Motor neuron (in vitro differentiated cells): ENCODE results near the gene CFI. TPM values are rescaled to one million over a fixed set of nuclear protein-coding genes. Genes with fewer than 3 reads are reported as not detected.

Source experiments
- ATAC-seq, 8 experiments: fragments of 200-7000 bp; cut with Tn5 transposase; replicated peaks in 6 of 8; 2 replicates each; pipeline ENCODE4 v1.8.0; 2021; ENCODE audit warnings: mild to moderate bottlenecking in 8 of 8, moderate library complexity in 8 of 8
- H3K27ac ChIP-seq, 2 donors: fragments of 250-450 bp; sonication (Bioruptor Pico); 2 replicates each; pipeline ENCODE4 v1.9.0; 2021; ENCODE audit warnings: antibody characterized with exemption in 2 of 2, mild to moderate bottlenecking in 2 of 2, moderate library complexity in 1 of 2
- H3K4me1 ChIP-seq, 2 donors: fragments of 250-450 bp; sonication (Bioruptor Pico); replicated peaks in 1 of 2; 2 replicates each; pipeline ENCODE4 v1.6.1; 2021; ENCODE audit warnings: antibody characterized with exemption in 2 of 2, mild to moderate bottlenecking in 2 of 2, moderate library complexity in 1 of 2
- H3K4me3 ChIP-seq, 5 donors: fragments of 250-450 bp; sonication (Bioruptor Pico); 2 replicates each; pipeline ENCODE4 v1.9.0; 2021; ENCODE audit warnings: antibody characterized with exemption in 5 of 5, mild to moderate bottlenecking in 5 of 5, moderate library complexity in 4 of 5
- WGBS, 10 experiments: fragments of 450-650 bp; shearing (Covaris generic); methylation state at CpG; one replicate each; pipeline ENCODE4 v1.0.0; 2022; 5-methylcytosine and 5-hydroxymethylcytosine counted together
- in situ Hi-C, 9 experiments: fragments of 400-800 bp; cut with MboI; loops; one replicate each; pipeline ENCODE4 v1.15.0; 2021; ENCODE audit warnings: low sequenced_read_pairs in 9 of 9, low pct_unique_long_range_greater_than_20kb in 2 of 9; ENCODE audit not compliant: unreplicated experiment in 9 of 9
- total RNA-seq, 8 experiments: library from RNA; unstranded; fragments of 300-600 nt; gene quantifications; 2 replicates each; pipeline versions ENCODE4 v1.2.3 to v1.2.4, GENCODE V29; 2022

The CFI gene
- total RNA-seq, result 100 to 1,000 TPM in 1 of 8 experiments, 10 to 100 TPM in 2, 1 to 10 TPM in 1, under 1 TPM in 3, not detected in 1; 0.14 to 242 (median 7.5) TPM

- 50 to 100% (median 85%) methylated on average over 1 to 2 of the region's 2 CpGs; no CpG with 5 or more reads in 1 of the 10 experiments for WGBS, 10 experiments
- no peak within 1 kb of the TSS for H3K27ac ChIP-seq
- ATAC-seq, result peak in 3 of 8 experiments; percentile 42 to 81 (median 79)
- in situ Hi-C loops, result loop anchor here in 4 of 9 experiments (10.0 to 25.0 kb wide), 3 partner anchors 265 to 377 kb away; partner anchors contain the start of gene SEC24B (in 2 of the 4)
- H3K4me1 ChIP-seq, result no peaks in the 10 kb centered on the region
- H3K4me3 ChIP-seq, result peak within 1 kb of the TSS in 1 of 5 donors; percentile 6
Measured at GRCh38 chr4:109801895-109802319, at the start of gene CFI. TSS of gene CFI (minus strand) at chr4:109801999. CDS start at chr4:109801971, 28 bp downstream.

GRCh38 chr4:109850601-109851000 is 48.8 kb upstream of the CFI start:
- no peak overlapping the region for H3K4me3 ChIP-seq
- in situ Hi-C loops, result no loop called here

DNA sequence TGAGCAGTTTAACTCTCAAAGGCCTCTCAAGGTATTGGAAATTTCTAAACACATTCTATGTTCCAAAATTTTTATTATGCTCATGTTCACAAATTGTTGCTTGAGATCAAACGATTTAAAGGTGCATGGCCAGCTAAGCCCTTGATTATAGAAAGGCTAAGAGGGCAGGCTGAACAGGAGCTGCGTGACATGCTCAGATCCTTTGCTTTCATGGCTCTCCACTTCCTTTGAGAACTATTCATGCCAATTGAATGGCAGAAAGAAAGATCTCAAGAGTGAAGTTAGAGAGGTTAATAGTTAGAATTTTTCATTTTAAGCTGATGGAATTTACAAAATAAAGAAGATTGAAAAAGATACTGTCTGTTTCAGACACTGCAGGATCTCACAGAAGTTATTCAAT is 46.7 kb upstream of the CFI start:
- ATAC-seq, result no peak
- Histone ChIP-seq H3K4me1 (no peaks in the 10 kb centered on the region), H3K27ac (no peak overlapping the region), H3K4me3 (no peak overlapping the region)
- 13 to 100% (median 47%) methylated on average over 1 to 2 of the region's 2 CpGs; no CpG with 5 or more reads in 1 of the 10 experiments for WGBS, 10 experiments
- in situ Hi-C loops, result loop anchor here in 1 of 9 experiments (25.0 kb wide), 1 partner anchor 114 kb away; no protein-coding TSS in a partner anchor

More at GRCh38 chr4:109850601-109851000, 48.8 kb upstream of the CFI start:
- ATAC-seq, result no peak
- whole genome bisulfite sequencing, 10 experiments, result 33 to 97% (median 60%) methylated on average over 1 to 4 of the region's 5 CpGs; no CpG with 5 or more reads in 2 of the 10 experiments
- H3K27ac ChIP-seq, result no peak overlapping the region
- no peaks in the 10 kb centered on the region for H3K4me1 ChIP-seq

- no peak for ATAC-seq
- 62 to 100% (median 80%) methylated on average over 1 to 5 of the region's 5 CpGs; no CpG with 5 or more reads in 1 of the 10 experiments for WGBS, 10 experiments
- in situ Hi-C loops, result loop anchor here in 1 of 9 experiments (25.0 kb wide), 1 partner anchor 114 kb away; no protein-coding TSS in a partner anchor
- Histone ChIP-seq H3K27ac (no peak within 1 kb of the TSS), H3K4me3 (no peak within 1 kb of the TSS), H3K4me1 (no peaks in the 10 kb centered on the region)
Measured at GRCh38 chr4:109847896-109848442, 46.2 kb upstream of the CFI start, which contains the start of gene LRIT3. TSS of gene LRIT3 (plus strand) at chr4:109848107. CDS start at chr4:109848202, 95 bp downstream.

- Histone ChIP-seq H3K4me3 (no peak overlapping the region), H3K4me1 (no peaks in the 10 kb centered on the region), H3K27ac (no peak overlapping the region)
- ATAC-seq, result peak in 1 of 8 experiments; percentile 18
- in situ Hi-C loops, result loop anchor here in 1 of 9 experiments (25.0 kb wide), 1 partner anchor 116 kb away; no protein-coding TSS in a partner anchor
- WGBS, 10 experiments, result 27 to 86% (median 74%) methylated on average over 3 to 6 of the region's 6 CpGs
Measured at GRCh38 chr4:109846395-109847098, 44.7 kb upstream of the CFI start.

DNA sequence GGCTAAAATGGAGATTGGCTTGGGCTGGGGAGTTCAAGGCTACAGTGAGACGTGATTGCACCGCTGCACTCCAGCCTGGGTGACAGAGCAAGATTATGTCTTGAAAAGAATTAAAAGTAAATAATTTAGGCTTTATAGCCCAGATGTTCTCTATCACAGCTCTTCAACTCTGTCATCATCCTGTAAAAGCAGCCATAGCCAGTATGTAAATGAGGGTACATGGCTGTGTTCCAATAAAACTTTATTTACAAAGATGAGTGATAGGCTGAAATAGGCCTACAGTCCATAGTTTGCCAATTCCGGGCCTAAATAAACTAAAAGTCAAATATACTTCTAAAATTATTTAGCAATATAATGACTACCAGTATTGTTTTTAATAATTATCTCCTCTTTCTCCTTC is 35.2 kb upstream of the CFI start:
- Histone ChIP-seq H3K4me1 (no peaks in the 10 kb centered on the region), H3K4me3 (no peak overlapping the region), H3K27ac (no peak overlapping the region)
- no peak for ATAC-seq
- 80 to 100% (median 95%) methylated on average over 1 to 3 of the region's 3 CpGs; no CpG with 5 or more reads in 2 of the 10 experiments for WGBS, 10 experiments
- in situ Hi-C loops, result loop anchor here in 2 of 9 experiments (10.0 to 25.0 kb wide), 2 partner anchors 125 to 412 kb away; no protein-coding TSS in a partner anchor

- in situ Hi-C loops, result loop anchor here in 2 of 9 experiments (10.0 to 25.0 kb wide), 2 partner anchors 129 to 409 kb away; no protein-coding TSS in a partner anchor
- Histone ChIP-seq H3K27ac (no peak overlapping the region), H3K4me3 (no peak overlapping the region), H3K4me1 (no peaks in the 10 kb centered on the region)
- no peak for ATAC-seq
- 90 to 100% (median 97%) methylated on average over 1 to 4 of the region's 4 CpGs for WGBS, 10 experiments
Measured at GRCh38 chr4:109833756-109834155, 32.0 kb upstream of the CFI start.

DNA sequence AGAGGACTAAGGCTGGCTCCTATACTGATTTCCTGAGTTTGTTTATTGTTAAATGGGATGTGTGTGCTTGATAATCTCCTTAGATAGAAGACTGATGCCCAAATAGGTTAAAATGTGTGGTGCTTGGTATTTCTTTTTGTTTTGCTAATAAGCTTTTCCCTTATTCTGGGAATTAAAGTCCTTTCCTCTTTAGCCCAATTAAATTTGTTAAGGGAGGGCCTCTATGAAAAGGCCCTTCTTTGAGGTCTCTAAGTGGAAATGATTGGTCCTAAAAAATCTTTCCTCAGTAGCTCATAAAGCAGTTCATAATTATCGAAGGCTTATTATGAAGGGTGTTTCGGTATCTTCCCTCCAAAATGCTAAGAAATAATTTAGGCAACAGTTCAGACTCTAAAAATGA is 25.9 kb upstream of the CFI start, which contains the start of gene RRH:
TSS of gene RRH (plus strand) at position 301 of the 400 bp plus-strand sequence. CDS start at position 357, 56 bp downstream.
- H3K27ac ChIP-seq, result no peak within 1 kb of the TSS
- H3K4me1 ChIP-seq, result no peaks in the 10 kb centered on the region
- in situ Hi-C loops, result loop anchor here in 1 of 9 experiments (25.0 kb wide), 1 partner anchor 135 kb away; no protein-coding TSS in a partner anchor
- no peak within 1 kb of the TSS for H3K4me3 ChIP-seq
- WGBS, 10 experiments, result 88 to 100% (median 97%) methylated on average over 1 to 2 of the region's 2 CpGs; no CpG with 5 or more reads in 2 of the 10 experiments
- ATAC-seq, result no peak

GRCh38 chr4:109826719-109827118 is 24.9 kb upstream of the CFI start:
- in situ Hi-C loops, result loop anchor here in 1 of 9 experiments (25.0 kb wide), 1 partner anchor 136 kb away; no protein-coding TSS in a partner anchor
- Histone ChIP-seq H3K27ac (no peak overlapping the region), H3K4me3 (no peak overlapping the region), H3K4me1 (no peaks in the 10 kb centered on the region)
- peak in 3 of 8 experiments; percentile 20 to 48 (median 47) for ATAC-seq

- 36 to 100% (median 85%) methylated on average over 1 to 2 of the region's 2 CpGs; no CpG with 5 or more reads in 2 of the 10 experiments for WGBS, 10 experiments
- in situ Hi-C loops, result loop anchor here in 3 of 9 experiments (25.0 kb wide), 2 partner anchors 284 to 384 kb away; partner anchors contain the start of gene SEC24B (in 2 of the 3)
- H3K4me3 ChIP-seq, result no peak overlapping the region
- no peak for ATAC-seq
- no peak overlapping the region for H3K27ac ChIP-seq
- peaks cover 5 to 9% of the 10 kb centered on the region in 2 donors for H3K4me1 ChIP-seq
Measured at GRCh38 chr4:109821185-109821584, 19.4 kb upstream of the CFI start.

- in situ Hi-C loops, result loop anchor here in 3 of 9 experiments (25.0 kb wide), 2 partner anchors 283 to 383 kb away; partner anchors contain the start of gene SEC24B (in 2 of the 3)
- Histone ChIP-seq H3K4me1 (peaks cover 5 to 9% of the 10 kb centered on the region in 2 donors), H3K4me3 (no peak overlapping the region), H3K27ac (no peak overlapping the region)
- peak in 2 of 8 experiments; percentile 3 to 68 for ATAC-seq
- 0 to 95% (median 77%) methylated on average over 1 to 2 of the region's 2 CpGs for WGBS, 10 experiments
Measured at GRCh38 chr4:109820563-109820962, 18.8 kb upstream of the CFI start.

GRCh38 chr4:109818268-109818667 is 16.5 kb upstream of the CFI start:
- Histone ChIP-seq H3K4me1 (peaks cover 10 to 11% of the 10 kb centered on the region in 2 donors), H3K27ac (no peak overlapping the region), H3K4me3 (no peak overlapping the region)
- in situ Hi-C loops, result loop anchor here in 3 of 9 experiments (25.0 kb wide), 2 partner anchors 281 to 381 kb away; partner anchors contain the start of gene SEC24B (in 2 of the 3)
- WGBS, 10 experiments, result 80 to 100% (median 98%) methylated on average over 1 to 4 of the region's 4 CpGs; no CpG with 5 or more reads in 2 of the 10 experiments
- ATAC-seq, result no peak
